Smooth muscle cell (in vitro differentiated cells): ENCODE results near the gene SLC22A2. TPM values are rescaled to one million over a fixed set of nuclear protein-coding genes. Genes with fewer than 3 reads are reported as not detected.

Source experiments
- DNase-seq: peaks from one replicate; lab custom pipeline; 2025; ENCODE audit not compliant: unreplicated experiment; lab: John Stamatoyannopoulos, UW
- H2AFZ ChIP-seq: fragments of 200-600 bp; sonication (generic); 2 replicates; pipeline ENCODE4 v1.6.0; 2016; ENCODE audit warnings: antibody characterized with exemption, low read depth, mild to moderate bottlenecking
- H3F3A ChIP-seq: fragments of 200-600 bp; sonication (generic); 2 replicates; pipeline ENCODE4 v1.6.0; 2017; ENCODE audit warnings: antibody characterized with exemption, low read depth
- H3K27ac ChIP-seq: fragments of 200-600 bp; sonication (generic); 2 replicates; pipeline ENCODE4 v1.5.1; 2016; ENCODE audit warnings: low read depth, mild to moderate bottlenecking
- H3K27me3 ChIP-seq: fragments of 200-600 bp; sonication (generic); 2 replicates; pipeline ENCODE4 v1.6.1; 2016; ENCODE audit warnings: low read depth, mild to moderate bottlenecking
- H3K36me3 ChIP-seq: fragments of 200-600 bp; sonication (generic); 2 replicates; pipeline ENCODE4 v1.5.1; 2016; ENCODE audit warnings: low read depth
- H3K4me1 ChIP-seq: fragments of 200-600 bp; sonication (generic); 2 replicates; pipeline ENCODE4 v1.5.1; 2016; ENCODE audit warnings: low read depth
- H3K4me2 ChIP-seq: fragments of 200-600 bp; sonication (generic); 2 replicates; pipeline ENCODE4 v1.6.0; 2016; ENCODE audit warnings: mild to moderate bottlenecking
- H3K4me3 ChIP-seq: fragments of 200-600 bp; sonication (generic); 2 replicates; pipeline ENCODE4 v1.5.1; 2016; ENCODE audit warnings: mild to moderate bottlenecking
- H3K79me2 ChIP-seq: fragments of 200-600 bp; sonication (generic); 2 replicates; pipeline ENCODE4 v1.6.0; 2016; ENCODE audit warnings: low read depth, mild to moderate bottlenecking
- H3K9ac ChIP-seq: fragments of 200-600 bp; sonication (generic); 2 replicates; pipeline ENCODE4 v1.6.0; 2016; ENCODE audit warnings: low read depth
- H3K9me3 ChIP-seq: fragments of 200-600 bp; sonication (generic); replicated peaks from 2 replicates; pipeline ENCODE4 v1.5.1; 2016; ENCODE audit warnings: low read depth
- H4K20me1 ChIP-seq: fragments of 200-600 bp; sonication (generic); 2 replicates; pipeline ENCODE4 v1.6.0; 2016; ENCODE audit warnings: low read depth
- WGBS: methylation state at CpG from one replicate; pipeline ENCODE4 v1.1.7; 2016; ENCODE audit warnings: low lambda C conversion rate; 5-methylcytosine and 5-hydroxymethylcytosine counted together
- polyA plus RNA-seq: library from polyadenylated mRNA; unstranded; fragments of >200 nt; fragmentation: Nextera tagmentation; extraction: Ambion mirVana; gene quantifications from 2 replicates; pipeline ENCODE4 v1.2.1, GENCODE V29; 2016
- total RNA-seq: library from RNA; depleted of rRNA; stranded (reverse); fragments of >200 nt; gene quantifications from 2 replicates; pipeline ENCODE4 v1.2.3, GENCODE V29; 2014
- TF ChIP-seq, protein P1 (sequence below): fragments of 200-600 bp; sonication (generic); IDR thresholded peaks from 2 replicates; pipeline ENCODE4 v1.5.1; 2017; ENCODE audit warnings: borderline replicate concordance, mild to moderate bottlenecking, antibody characterized with exemption; ENCODE audit not compliant: insufficient read depth, poor library complexity, severe bottlenecking

SLC22A2 gene
- total and polyA plus RNA-seq, 2 experiments from 2014 or later: 3.5 to 7.0 TPM

DNA sequence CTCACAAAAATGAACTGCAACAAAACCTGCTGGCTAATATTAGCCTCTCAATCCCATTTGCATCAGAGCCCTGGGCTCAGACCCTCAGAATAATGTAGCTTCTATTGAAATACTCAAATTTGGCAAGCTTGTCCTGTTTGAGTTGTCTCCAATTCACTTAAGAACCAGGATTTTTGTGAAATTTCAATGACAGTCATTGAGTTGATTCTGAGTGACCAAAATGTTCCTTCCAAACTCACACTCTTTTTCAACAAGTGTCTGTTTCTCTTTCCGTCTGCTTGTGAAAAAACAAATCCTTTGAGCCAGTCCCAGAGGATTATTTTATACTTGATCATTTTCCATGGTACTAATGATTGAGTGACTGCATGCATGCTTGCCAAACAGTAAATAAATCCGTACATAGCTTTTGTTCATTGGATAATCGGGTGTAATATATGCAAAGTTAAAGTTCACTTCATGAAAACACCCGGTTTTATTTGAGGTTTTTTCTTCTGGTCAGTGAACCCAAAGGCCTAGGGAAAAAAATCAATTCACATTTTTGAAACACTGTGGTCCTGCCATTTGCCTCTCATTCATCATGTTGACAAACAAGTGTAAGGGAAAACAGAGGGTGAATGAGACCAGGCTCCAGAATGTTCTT is 16.4 kb upstream of the SLC22A2 start:
- H2AFZ ChIP-seq: no peak overlapping the region
- no peaks in the 10 kb centered on the region for H4K20me1 ChIP-seq
- no peaks in the 10 kb centered on the region for H3F3A ChIP-seq
- H3K4me3 ChIP-seq: no peak overlapping the region
- H3K36me3 ChIP-seq: no peaks in the 10 kb centered on the region
- DNase-seq: no peak
- H3K4me1 ChIP-seq: no peaks in the 10 kb centered on the region
- H3K9ac ChIP-seq: no peak overlapping the region
- H3K4me2 ChIP-seq: no peak overlapping the region
- H3K27me3 ChIP-seq: no peaks in the 10 kb centered on the region
- TF ChIP-seq, protein P1, sequence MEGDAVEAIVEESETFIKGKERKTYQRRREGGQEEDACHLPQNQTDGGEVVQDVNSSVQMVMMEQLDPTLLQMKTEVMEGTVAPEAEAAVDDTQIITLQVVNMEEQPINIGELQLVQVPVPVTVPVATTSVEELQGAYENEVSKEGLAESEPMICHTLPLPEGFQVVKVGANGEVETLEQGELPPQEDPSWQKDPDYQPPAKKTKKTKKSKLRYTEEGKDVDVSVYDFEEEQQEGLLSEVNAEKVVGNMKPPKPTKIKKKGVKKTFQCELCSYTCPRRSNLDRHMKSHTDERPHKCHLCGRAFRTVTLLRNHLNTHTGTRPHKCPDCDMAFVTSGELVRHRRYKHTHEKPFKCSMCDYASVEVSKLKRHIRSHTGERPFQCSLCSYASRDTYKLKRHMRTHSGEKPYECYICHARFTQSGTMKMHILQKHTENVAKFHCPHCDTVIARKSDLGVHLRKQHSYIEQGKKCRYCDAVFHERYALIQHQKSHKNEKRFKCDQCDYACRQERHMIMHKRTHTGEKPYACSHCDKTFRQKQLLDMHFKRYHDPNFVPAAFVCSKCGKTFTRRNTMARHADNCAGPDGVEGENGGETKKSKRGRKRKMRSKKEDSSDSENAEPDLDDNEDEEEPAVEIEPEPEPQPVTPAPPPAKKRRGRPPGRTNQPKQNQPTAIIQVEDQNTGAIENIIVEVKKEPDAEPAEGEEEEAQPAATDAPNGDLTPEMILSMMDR: no peak
- H3K9me3 ChIP-seq: no peaks in the 10 kb centered on the region
- no peaks in the 10 kb centered on the region for H3K79me2 ChIP-seq
- H3K27ac ChIP-seq: no peak overlapping the region
- 89% methylated on average over 4 of the region's 4 CpGs for WGBS

- no peaks in the 10 kb centered on the region for H3K4me1 ChIP-seq
- H3K27me3 ChIP-seq: no peaks in the 10 kb centered on the region
- DNase-seq: no peak
- H4K20me1 ChIP-seq: no peaks in the 10 kb centered on the region
- no peak overlapping the region for H3K4me3 ChIP-seq
- H3K79me2 ChIP-seq: no peaks in the 10 kb centered on the region
- H3K27ac ChIP-seq: no peak overlapping the region
- no peaks in the 10 kb centered on the region for H3K36me3 ChIP-seq
- H3K9ac ChIP-seq: no peak overlapping the region
- H3K9me3 ChIP-seq: no peaks in the 10 kb centered on the region
- H2AFZ ChIP-seq: no peak overlapping the region
- WGBS: 85% methylated on average over 5 of the region's 5 CpGs
- H3K4me2 ChIP-seq: no peak overlapping the region
- TF ChIP-seq, protein P1: no peak
- H3F3A ChIP-seq: no peaks in the 10 kb centered on the region
Observed at GRCh38 chr6:160273750-160274149, 15.1 kb upstream of the SLC22A2 start.

GRCh38 chr6:160273196-160273595 is 14.6 kb upstream of the SLC22A2 start:
- Histone ChIP-seq H4K20me1 (no peaks in the 10 kb centered on the region), H3K9me3 (no peaks in the 10 kb centered on the region), H3K4me2 (no peak overlapping the region), H3K79me2 (no peaks in the 10 kb centered on the region), H3K4me1 (no peaks in the 10 kb centered on the region), H3K36me3 (no peaks in the 10 kb centered on the region), H3F3A (no peaks in the 10 kb centered on the region), H3K9ac (no peak overlapping the region), H2AFZ (no peak overlapping the region), H3K27me3 (no peaks in the 10 kb centered on the region), H3K4me3 (no peak overlapping the region), H3K27ac (no peak overlapping the region)
- TF ChIP-seq, protein P1: no peak
- no peak for DNase-seq

DNA sequence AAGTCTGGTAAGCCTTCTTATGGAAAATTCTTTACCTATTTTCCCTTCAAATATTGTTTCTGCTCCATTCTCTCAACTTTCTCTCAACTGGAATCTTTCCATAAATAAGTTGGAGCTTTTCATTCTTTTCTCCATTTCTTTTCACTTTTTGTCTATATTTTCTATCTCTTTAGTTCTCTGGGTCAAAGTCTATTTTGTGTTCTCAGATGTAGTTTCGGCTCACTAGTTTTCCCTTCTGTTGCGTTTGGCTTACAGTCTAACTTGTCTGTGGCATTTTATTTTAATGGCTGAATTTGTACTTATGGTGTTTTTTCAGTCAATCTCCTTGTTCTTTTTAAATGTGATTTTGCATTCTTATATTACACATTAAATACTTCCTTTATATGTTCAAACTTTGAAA is 14.1 kb upstream of the SLC22A2 start:
- no peak for DNase-seq
- no peaks in the 10 kb centered on the region for H3F3A ChIP-seq
- TF ChIP-seq, protein P1: no peak
- H3K79me2 ChIP-seq: no peaks in the 10 kb centered on the region
- no peaks in the 10 kb centered on the region for H3K36me3 ChIP-seq
- WGBS: 97% methylated on average over 2 of the region's 2 CpGs
- H3K4me1 ChIP-seq: no peaks in the 10 kb centered on the region
- H3K4me2 ChIP-seq: no peak overlapping the region
- H3K9ac ChIP-seq: no peak overlapping the region
- no peaks in the 10 kb centered on the region for H3K9me3 ChIP-seq
- no peak overlapping the region for H3K4me3 ChIP-seq
- H4K20me1 ChIP-seq: no peaks in the 10 kb centered on the region
- H3K27me3 ChIP-seq: no peaks in the 10 kb centered on the region
- no peak overlapping the region for H2AFZ ChIP-seq
- H3K27ac ChIP-seq: no peak overlapping the region
